Limb (tissue), 2 donors: Measurements from ENCODE around the gene UBTD2.
"Not testable (repeated sequence)": the region's sequence is repeated elsewhere in the genome, so short reads cannot be mapped to it uniquely, and the experiment has no call there.

ENCODE experiments used
- DNase-seq, 2 donors: peaks; one replicate each; pipeline ENCODE4 v3.0.0-alpha.2; 2016; ENCODE audit errors: extremely low spot score in 2 of 2

The UBTD2 gene

GRCh38 chr5:172283020-172283861 is at the start of gene UBTD2:
TSS of gene UBTD2 (minus strand) at chr5:172283764. CDS start at chr5:172283665, 99 bp downstream.
- DNase-seq, result peak; percentile 67 to 91

GRCh38 chr5:172326901-172327300 is 43.3 kb upstream of the UBTD2 start:
- DNase-seq, result not testable (repeated sequence)

GRCh38 chr5:172325452-172325851 is 41.9 kb upstream of the UBTD2 start:
- DNase-seq, result no peak

- no peak for DNase-seq
Observed at GRCh38 chr5:172322028-172322965, 38.7 kb upstream of the UBTD2 start.

GRCh38 chr5:172321593-172321992 is 38.0 kb upstream of the UBTD2 start:
- no peak for DNase-seq

GRCh38 chr5:172319708-172320441 is 36.3 kb upstream of the UBTD2 start:
- no peak for DNase-seq

- DNase-seq, result no peak
Observed at GRCh38 chr5:172315587-172316493, 32.3 kb upstream of the UBTD2 start.

GRCh38 chr5:172313915-172314314 is 30.4 kb upstream of the UBTD2 start:
- DNase-seq, result no peak

GRCh38 chr5:172312286-172312685 is 28.7 kb upstream of the UBTD2 start:
- no peak for DNase-seq

- DNase-seq, result no peak
Observed at GRCh38 chr5:172311605-172312004, 28.0 kb upstream of the UBTD2 start.

- no peak for DNase-seq
Observed at GRCh38 chr5:172311026-172311425, 27.5 kb upstream of the UBTD2 start.

GRCh38 chr5:172305380-172305779 is 21.8 kb upstream of the UBTD2 start:
- no peak for DNase-seq

- no peak for DNase-seq
Observed at GRCh38 chr5:172303572-172304335, 20.2 kb upstream of the UBTD2 start.

GRCh38 chr5:172303162-172303561 is 19.6 kb upstream of the UBTD2 start:
- no peak for DNase-seq

GRCh38 chr5:172302047-172302710 is 18.6 kb upstream of the UBTD2 start:
- DNase-seq, result no peak

- no peak for DNase-seq
Observed at GRCh38 chr5:172299916-172300439, 16.4 kb upstream of the UBTD2 start.

GRCh38 chr5:172294831-172295230 is 11.3 kb upstream of the UBTD2 start:
- DNase-seq, result no peak

GRCh38 chr5:172293745-172294342 is 10.3 kb upstream of the UBTD2 start:
- no peak for DNase-seq
